DMS 273 (cell line): ENCODE results near the gene GABRA4.

Experiments
- DNase-seq: peaks from one replicate; lab custom pipeline; 2025; ENCODE audit not compliant: unreplicated experiment; lab: John Stamatoyannopoulos, UW

Gene GABRA4

DNA sequence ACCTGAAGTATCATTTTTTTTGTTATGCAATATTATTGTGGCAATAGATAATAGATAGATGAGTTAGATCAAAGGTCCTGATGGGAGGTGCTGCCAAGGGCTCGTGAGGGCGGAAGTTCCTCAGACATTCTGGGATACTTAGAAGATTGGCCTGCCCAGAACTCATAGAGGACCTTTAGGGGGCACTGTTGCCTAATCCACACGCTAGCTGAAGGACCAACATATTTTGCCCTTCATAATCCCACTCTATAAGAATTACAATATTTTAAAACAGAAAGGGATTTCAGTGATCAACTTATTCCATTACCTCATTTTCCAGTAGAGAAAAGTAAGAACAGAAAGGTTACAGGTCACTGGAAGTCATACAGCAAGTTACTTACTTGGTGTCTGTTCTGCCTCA is 61.4 kb downstream of the GABRA4 start:
- DNase-seq = peak; percentile 35

DNA sequence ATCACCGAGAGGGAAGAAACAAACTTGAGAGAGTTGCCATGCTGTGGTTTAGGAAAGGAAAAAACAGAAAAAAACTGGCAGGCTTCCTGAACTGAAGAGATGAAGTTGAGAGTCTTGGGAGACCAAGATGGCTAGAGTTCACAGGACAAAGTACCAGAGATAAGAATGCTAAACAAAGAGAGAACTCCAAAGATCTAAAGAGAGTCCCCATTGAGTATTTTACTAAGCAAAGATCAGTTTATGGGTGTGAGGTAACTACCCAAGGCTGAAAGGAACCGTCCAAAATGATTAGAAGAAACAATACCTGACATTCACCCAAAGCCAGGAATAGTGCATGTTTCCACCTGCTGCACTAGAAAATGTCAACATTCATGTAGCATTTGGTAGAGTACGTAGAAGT is 62.5 kb downstream of the GABRA4 start:
- DNase-seq = no peak

DNA sequence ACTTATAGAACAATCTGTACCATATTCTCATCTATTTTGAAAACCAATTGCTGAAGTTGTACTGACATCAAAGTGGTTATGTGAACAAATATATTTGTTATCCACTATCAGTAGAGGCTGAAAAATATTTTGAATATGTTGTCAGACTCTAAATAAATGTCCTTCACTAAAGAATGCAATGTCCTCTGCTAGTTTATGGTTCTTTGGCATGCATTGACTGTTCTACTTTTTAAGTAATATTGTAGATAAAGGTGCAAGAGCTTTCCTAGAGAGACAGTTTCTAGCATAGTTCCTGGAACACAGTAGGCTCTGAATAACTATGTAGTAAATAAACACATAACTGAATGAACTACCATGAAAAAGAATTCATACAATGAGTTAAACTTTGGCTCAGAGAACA is 66.2 kb downstream of the GABRA4 start:
- no peak for DNase-seq

DNA sequence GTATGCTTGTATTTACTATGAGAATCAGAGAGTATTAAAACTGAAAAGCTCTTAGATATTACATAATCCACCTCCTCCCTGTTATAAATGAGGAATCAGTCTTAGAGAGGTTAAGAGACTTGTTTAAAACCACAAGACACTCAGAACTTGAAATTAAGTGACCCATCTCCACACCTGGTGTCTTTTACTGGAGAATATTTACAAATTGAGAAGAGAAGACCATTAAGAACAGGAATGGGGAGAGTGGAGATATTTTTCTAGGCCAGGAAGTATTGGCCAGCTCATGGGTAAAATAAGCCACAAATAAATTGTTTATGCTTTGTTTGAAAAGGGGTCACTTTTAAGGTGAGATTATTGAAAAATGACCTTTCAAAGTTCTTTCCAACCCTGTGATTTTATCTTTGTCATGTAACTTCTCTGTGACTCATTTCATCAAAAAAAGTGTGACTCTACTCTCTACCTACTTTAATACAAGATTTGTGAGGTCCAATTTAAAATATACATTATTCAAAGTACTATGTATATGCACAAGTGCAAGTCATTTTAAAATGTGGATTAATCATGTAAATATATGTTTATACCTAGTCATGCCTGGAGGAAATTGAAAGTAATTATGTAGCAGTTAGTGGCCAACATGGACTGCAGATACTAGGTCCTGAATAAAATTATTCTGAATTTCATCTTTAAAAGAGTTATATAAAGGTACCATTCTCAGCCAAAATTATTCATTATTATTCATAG is 68.4 kb downstream of the GABRA4 start:
- DNase-seq = no peak

DNA sequence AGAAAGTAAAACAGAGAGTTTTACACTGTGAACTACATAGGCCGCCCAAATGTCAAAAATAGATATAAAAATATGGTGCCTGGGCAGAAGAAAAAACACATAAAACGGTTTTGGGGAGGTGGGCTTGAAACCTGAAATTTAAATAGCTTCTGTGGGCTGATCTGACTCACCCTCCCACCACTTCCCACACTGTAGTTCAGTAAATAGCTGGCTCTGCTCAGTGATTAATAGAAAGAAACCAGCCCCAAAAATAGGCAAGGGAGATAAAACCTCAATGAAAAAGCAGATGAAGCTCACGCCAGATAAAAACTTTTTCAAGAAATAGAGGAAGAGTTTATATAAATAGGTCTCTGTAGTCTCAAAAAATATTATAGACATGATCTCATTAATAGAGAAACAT is 71.2 kb downstream of the GABRA4 start:
- no peak for DNase-seq

DNA sequence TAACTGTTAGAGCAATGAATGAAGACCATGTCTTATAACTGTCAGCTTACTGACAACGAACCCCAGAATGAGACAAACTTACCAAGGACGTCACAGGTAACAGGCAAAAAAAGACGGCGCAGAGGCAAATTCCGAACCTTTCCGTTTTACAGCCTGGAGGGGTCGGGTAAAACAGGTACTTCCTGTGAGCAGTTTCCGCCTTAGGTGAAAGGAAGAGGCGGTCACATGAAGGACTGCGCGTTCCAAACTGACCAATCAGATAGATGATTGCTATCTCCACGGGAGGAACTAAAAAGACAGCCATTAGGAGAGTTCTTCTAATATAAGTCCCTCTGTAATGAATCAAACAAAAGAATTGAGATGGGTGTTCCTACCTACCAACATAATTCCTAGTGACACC is 84.3 kb downstream of the GABRA4 start, which contains the start of gene COX7B2:
Gene COX7B2 (minus strand): TSS at position 168 of the 400 bp plus-strand sequence. CDS start 174,053 bp downstream, outside the sequence.
- no peak for DNase-seq

DNA sequence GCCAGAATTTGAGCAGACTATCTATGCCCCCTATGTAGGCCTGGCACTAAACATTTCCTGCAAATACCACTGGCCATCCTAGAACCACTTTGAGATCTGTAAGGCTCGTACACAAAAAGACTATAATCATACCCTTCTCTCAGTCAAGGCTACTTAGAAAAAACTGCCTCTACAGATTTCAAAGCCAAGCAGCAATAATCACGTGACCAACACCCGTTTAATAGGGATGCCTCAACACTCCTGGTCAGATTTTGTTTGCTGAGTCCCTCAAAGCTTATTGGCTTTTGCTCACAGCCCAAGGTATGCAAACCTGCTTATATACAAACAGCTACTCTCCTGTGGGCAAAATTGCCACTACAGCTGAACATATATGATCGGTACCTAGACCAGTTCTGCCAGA is 85.2 kb downstream of the GABRA4 start:
- DNase-seq = no peak

DNA sequence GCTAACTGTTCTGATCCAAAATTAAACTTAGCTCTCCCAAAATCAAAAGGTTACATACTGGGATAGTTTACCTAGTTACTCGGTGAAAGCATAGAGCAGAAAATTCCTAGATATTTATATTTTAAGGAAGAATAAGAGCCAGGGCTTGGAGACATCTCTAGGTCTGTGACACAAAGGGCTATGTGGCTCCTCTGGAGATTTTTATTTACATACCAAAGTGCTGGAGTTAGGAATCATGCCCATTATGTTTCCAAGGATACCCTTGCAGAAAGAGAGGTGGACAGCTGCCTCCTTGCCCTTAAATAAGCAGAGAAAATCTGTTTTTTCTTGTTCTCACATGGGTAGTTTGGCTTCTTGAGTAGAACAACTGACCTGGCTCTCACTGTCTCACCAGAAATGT is 93.3 kb downstream of the GABRA4 start:
- DNase-seq = peak; percentile 27

DNA sequence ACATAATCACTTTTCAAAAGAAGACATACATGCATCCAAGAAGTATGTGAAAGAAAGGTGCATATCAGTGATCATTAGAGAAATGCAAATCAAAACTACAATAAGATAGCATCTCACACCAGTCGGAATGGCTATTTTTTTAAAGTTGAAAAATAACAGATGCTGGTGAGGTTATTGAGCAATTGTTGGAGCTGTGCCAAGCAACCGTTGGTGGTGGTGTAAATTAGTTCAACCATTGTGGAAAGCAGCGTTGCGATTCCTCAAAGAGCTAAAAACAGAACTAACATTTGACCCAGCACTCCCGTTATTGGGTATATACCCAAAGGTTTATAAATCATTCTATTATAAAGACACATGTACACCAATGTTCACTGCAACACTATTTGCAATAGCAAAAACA is 98.6 kb downstream of the GABRA4 start:
- peak; percentile 64 for DNase-seq

DNA sequence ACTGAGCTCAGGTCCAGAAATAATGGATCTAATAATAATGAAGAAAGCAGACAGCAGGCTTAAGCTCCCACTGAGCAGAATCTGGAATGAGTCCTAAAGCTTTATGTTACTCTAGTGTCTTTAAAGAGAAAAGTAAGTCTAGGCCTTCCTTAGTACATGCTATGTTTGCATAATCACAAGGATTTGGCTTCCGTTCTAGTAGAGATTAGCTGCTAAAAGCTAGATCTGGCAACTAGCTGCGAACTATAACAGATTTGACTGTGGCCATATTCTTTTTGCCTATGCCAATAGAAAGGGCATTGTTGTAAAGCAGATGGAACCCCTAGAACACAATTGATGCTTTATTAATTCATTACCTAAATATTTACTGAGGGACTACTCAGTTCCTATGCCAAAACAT is 103.3 kb downstream of the GABRA4 start:
- DNase-seq = no peak

DNA sequence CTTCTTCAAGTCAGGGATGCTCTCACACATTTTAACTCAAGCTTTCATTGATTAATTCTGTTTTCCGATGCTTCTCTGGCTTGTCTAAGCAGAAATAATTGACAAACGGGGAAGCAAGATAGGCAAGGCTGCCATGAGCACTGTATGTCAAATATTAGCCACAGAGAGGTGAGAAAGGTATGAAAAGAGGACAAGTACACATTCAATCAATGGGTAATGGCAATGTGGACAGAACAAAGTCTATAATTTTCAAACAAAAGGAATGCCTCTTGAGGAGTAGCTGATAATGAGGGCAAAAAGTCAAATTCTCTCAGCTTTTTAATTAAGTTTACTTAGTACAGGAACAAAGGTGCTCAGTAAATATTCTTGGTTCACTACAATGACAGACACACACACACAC is 104.0 kb downstream of the GABRA4 start:
- DNase-seq = no peak

DNA sequence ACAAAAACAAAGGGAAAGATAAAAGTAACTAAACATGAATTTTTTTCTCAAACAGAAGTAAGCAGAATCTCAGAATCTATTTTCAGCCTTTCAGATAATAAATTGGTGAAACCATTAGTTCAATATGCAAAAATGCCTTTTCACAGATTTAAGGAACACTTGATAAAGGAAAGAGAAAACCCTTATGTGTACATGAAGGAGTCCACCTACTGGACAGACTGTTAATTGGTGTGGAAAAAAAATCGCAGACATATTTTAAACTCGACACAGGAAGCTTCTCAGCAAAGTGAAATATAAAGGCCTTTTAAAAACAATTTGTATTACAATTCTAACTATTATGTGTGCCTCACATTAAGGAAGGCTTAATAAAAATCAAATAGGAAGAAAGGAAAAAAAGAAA is 106.7 kb downstream of the GABRA4 start:
- DNase-seq = peak; percentile 37

DNA sequence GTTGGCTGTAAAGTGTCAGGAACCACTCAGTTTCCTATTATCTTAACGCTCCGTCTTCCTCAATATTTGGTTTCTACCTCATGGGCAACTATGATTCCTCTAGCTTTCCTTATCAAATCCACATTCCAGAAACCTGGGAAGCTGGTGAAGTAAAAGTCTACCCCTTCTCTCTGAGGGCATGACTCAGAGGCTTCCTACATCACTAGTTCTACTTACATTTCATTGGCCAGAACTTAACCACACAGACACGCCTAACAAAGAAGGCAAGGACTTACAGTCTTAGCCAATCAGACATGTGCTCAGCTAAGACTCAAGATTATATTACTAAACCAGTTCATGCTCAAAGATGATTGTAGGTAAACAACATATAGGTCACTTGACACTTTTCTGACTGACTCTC is 114.7 kb downstream of the GABRA4 start:
- DNase-seq = no peak

DNA sequence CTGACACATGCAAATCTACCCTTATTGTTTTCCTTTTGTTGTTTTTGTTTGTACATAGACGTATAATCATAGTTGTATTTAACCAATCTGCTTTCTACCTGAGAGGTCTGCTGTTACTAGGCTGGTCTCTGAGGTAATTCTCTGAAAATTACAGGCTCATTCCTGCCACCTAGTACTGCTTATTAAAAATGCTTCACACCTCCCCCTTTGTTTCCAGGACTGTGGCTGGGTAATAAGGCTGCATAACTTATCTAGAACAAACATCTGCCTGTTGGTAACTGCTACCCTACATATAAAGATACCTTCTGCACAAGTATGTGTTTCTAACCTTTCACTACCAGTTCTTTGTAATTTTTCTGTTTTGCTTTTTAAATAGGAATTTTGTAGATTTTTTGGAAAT is 118.6 kb downstream of the GABRA4 start:
- peak; percentile 50 for DNase-seq

DNA sequence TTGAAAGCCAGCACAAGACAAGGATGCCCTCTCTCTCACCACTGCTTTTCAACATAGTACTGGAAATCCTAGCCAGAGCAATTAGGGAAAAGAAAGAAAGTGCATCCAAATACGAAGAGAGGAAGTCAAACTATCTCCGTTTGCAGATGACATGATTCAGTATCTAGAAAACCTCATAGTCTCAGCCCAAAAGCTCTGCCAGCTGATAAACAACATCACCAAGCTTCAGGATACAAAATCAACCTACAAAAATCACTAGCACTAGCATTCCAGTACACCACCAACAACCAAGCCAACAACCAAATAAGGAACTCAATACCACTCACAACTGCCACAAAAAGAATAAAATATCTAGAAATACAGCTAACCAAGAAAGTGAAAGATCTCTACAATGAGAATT is 123.0 kb downstream of the GABRA4 start:
- no peak for DNase-seq
